SU-DHL-6 (cell line): Measurements from ENCODE around the gene POLR3B.

ENCODE experiments used
- EZH2phosphoT487 ChIP-seq: fragments of 200-600 bp; sonication (generic), shearing (Covaris generic); conservative IDR thresholded peaks from 2 replicates; pipeline ENCODE4 v1.6.1; 2018; ENCODE audit warnings: mild to moderate bottlenecking, antibody characterized with exemption, low read length, moderate library complexity, mixed read lengths
- TF ChIP-seq, protein P1 (sequence below): fragments of 200-600 bp; sonication (generic); IDR thresholded peaks from one replicate; pipeline ENCODE4 v1.5.1; 2017; ENCODE audit warnings: antibody characterized with exemption, mild to moderate bottlenecking, low read length, moderate library complexity; ENCODE audit not compliant: insufficient read depth, poor library complexity, severe bottlenecking

DNA sequence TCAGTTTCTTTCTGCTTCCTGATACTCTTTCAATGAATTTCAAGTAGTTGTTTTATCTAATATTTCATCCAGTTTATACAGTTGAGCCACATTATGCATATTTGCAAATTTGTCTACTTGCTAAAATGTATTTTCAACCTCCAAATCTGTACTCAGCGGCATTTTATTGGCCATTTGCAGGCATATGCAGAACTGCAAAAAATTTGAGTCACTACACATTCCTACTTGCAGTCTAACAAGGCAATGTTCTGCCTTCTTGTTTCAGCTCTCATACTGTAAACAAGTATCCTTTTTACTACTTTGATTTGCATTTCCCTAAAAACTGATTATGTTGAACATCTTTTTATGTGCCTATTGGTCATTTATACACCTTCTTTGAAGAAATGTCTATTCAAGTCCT, 55.0 kb downstream of the POLR3B start:
- TF ChIP-seq, protein P1, sequence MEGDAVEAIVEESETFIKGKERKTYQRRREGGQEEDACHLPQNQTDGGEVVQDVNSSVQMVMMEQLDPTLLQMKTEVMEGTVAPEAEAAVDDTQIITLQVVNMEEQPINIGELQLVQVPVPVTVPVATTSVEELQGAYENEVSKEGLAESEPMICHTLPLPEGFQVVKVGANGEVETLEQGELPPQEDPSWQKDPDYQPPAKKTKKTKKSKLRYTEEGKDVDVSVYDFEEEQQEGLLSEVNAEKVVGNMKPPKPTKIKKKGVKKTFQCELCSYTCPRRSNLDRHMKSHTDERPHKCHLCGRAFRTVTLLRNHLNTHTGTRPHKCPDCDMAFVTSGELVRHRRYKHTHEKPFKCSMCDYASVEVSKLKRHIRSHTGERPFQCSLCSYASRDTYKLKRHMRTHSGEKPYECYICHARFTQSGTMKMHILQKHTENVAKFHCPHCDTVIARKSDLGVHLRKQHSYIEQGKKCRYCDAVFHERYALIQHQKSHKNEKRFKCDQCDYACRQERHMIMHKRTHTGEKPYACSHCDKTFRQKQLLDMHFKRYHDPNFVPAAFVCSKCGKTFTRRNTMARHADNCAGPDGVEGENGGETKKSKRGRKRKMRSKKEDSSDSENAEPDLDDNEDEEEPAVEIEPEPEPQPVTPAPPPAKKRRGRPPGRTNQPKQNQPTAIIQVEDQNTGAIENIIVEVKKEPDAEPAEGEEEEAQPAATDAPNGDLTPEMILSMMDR = no peak
- no peak for TF ChIP-seq EZH2phosphoT487
